GM12891 (cell line): ENCODE data around the gene STOML1.

Experiments used
- DNase-seq: peaks from one replicate; pipeline ENCODE4 v3.0.0; 2011; ENCODE audit warnings: low spot score; ENCODE audit not compliant: insufficient read length
- FAIRE-seq: peaks from 2 replicates; lab custom pipeline; 2011; peaks lifted over from hg19 to GRCh38; lab: Jason Lieb, UNC
- PAX5 ChIP-seq: IDR thresholded peaks from 2 replicates; pipeline ENCODE4 v1.6.1; 2011; ENCODE audit warnings: low read length, moderate library complexity, mild to moderate bottlenecking; ENCODE audit not compliant: insufficient read depth, severe bottlenecking
- POLR2A ChIP-seq: IDR thresholded peaks from 2 replicates; pipeline ENCODE4 v1.6.1; 2011; ENCODE audit warnings: low read depth, low read length, control low read depth
- POLR2AphosphoS5 ChIP-seq: IDR thresholded peaks from 2 replicates; pipeline ENCODE4 v1.6.1; 2011; ENCODE audit warnings: low read depth, low read length, control low read depth
- POU2F2 ChIP-seq: IDR thresholded peaks from 2 replicates; pipeline ENCODE4 v1.6.1; 2011; ENCODE audit warnings: low read depth, mild to moderate bottlenecking, control low read depth, low read length, moderate library complexity
- SPI1 ChIP-seq: IDR thresholded peaks from 2 replicates; pipeline ENCODE4 v1.6.1; 2011; ENCODE audit warnings: low read depth, low read length, control low read depth
- TAF1 ChIP-seq: IDR thresholded peaks from 2 replicates; pipeline ENCODE4 v1.6.1; 2011; ENCODE audit warnings: low read depth, low read length, control low read depth

STOML1 gene

DNA sequence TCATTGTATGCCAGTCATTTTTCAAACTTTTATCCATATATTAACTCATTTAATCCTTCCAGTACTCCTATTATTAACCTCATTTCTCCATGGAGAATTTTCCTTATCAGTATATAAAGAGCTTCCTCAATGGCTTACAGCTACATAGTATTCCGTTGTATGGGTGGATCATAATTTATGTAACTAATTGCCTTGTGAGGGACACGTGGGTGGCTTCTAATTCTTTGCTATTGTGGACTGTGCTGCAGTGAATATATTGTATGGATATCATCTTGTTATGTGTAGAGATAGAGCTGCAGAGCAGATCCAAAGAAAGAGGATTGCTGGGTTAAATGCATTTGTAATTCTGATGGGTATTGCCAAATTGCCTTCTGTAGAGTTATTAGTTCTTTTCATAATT is 27.6 kb upstream of the STOML1 start:
- no peak for FAIRE-seq
- DNase-seq = no peak
- TF ChIP-seq PAX5 (no peak), POLR2A (no peak), POLR2AphosphoS5 (no peak), POU2F2 (no peak)

DNA sequence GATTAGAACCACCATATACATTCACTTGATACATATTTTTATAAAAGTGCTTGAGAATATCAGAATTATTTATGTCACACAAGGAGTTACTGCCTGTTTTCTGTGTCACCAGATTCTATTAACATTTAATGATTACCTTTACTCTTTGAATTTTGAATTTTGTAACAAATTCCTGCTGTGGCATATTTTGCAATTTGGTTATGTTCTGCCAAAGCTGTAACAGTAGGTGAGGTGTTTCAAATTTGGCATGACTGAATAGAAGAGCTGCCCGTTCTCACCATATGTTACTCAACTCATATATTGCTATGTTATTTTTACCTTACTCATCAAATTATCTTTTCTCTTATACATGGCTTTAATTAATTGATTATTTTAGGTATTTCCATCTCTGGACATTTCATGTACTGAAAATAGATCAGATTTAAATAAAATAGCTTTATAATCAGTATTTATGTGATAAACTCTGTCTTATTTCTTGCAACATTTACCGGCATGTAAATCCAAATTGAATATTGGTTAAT is 21.3 kb upstream of the STOML1 start:
- DNase-seq (no peak), FAIRE-seq (no peak)
- TF ChIP-seq POLR2AphosphoS5 (no peak), POLR2A (no peak), SPI1 (no peak), PAX5 (no peak), TAF1 (no peak), POU2F2 (no peak)

DNA sequence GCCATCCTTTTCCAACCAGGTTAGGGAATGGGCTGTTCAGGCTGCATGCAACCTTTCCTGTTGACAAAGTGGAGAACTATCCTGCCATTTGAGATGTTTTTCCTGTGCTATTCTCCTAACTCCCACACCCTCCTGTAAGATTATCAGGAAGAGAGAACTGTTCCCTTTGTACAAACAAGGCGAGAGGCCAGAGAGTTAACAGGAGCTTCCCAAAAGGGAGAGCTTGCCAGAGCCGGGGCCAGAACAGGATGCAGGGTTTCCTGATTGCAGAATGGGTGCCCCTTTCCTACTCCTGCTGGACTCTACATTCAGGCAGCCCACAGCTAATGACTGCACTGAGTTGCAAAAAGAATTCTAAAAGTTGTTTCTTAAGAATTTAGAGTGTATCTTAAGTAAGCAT is 19.5 kb upstream of the STOML1 start:
- no peak for DNase-seq
- FAIRE-seq = no peak
- TF ChIP-seq POLR2AphosphoS5 (no peak), TAF1 (no peak), PAX5 (no peak), POLR2A (no peak), POU2F2 (no peak), SPI1 (no peak)

DNA sequence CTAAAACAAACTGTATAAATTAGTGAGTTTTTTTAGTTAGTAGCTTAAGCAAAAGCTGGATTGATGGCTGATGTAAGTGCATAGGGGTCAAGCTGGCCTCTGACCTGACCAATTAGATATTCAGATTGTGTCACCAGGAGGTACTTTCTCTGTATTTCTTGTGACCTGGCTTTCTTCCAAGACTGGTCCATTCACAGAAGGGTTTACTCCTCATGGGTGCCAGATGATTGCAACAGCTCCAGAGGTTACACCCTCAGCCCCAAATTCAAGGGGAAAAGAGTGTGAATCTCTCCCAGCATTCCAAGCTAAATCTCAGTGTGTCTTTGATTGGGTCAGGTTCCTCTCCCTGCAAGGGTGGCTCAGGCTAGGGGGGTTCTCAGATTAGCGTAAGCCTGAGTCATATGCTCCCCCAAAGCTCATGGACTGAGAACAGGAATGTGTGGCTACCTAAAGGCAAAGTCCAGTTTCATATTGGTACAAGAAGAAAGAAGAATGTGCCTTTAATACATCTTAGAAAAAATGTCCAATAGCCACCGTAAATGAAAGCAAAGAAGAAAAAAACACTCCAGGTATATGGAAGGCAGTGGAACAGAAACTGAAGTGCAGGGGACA is 18.9 kb upstream of the STOML1 start:
- TF ChIP-seq TAF1 = no peak
- no peak for TF ChIP-seq PAX5
- no peak for TF ChIP-seq POLR2A
- no peak for TF ChIP-seq POU2F2
- TF ChIP-seq POLR2AphosphoS5 = no peak
- TF ChIP-seq SPI1 = no peak
- no peak for FAIRE-seq
- DNase-seq = no peak

DNA sequence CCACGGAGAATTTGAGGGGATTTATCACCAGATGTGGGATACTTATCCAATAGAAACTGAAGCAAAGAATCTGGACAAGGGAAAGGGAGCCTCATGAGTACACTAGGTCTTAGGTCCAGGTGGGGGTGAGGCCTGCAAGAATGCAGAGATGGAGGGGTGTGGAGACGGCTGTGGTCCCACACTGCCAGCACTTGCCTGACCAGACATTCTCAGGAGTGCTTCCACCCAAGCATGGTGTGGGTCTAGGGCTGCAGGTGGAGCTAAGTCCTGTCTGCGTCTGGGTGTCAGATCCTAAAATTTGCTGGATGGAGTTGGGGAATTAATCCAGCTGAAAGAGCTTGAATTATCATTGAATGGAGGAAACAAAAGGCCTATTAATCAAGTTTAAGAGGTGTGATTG is 16.8 kb upstream of the STOML1 start:
- DNase-seq (no peak), FAIRE-seq (no peak)
- TF ChIP-seq SPI1 = no peak
- no peak for TF ChIP-seq POLR2AphosphoS5
- no peak for TF ChIP-seq POU2F2
- no peak for TF ChIP-seq POLR2A
- TF ChIP-seq TAF1 = no peak
- TF ChIP-seq PAX5 = no peak

DNA sequence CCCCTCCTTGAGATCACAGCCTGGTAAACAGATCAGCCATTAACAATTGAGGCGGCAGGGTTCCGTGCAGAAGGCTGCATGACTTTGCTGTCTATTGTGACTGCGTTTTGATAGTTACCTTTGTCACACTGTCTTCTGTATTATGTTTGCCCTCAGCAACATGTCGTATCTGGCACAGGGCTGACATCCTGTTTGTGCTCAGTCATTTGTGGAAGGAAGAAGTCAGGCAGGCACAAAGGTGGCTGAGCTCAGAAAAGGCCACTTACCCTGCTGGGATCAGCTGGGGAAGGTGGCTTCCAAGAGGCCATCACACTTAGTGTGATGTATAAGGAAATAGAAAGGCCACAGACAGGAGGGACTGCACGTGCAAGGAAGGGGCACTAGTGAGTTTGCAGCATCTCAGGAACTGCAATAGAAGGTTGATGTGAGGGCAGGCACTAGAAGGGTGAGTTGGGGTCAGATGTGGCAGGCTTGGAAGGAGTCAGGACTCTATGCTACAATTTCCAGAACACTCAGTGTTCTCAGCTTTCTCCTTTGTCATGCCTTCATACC is 15.8 kb upstream of the STOML1 start:
- DNase-seq (no peak), FAIRE-seq (peak; percentile 87)
- TF ChIP-seq SPI1 (no peak), POLR2A (no peak), TAF1 (no peak), PAX5 (no peak), POU2F2 (no peak), POLR2AphosphoS5 (no peak)

DNA sequence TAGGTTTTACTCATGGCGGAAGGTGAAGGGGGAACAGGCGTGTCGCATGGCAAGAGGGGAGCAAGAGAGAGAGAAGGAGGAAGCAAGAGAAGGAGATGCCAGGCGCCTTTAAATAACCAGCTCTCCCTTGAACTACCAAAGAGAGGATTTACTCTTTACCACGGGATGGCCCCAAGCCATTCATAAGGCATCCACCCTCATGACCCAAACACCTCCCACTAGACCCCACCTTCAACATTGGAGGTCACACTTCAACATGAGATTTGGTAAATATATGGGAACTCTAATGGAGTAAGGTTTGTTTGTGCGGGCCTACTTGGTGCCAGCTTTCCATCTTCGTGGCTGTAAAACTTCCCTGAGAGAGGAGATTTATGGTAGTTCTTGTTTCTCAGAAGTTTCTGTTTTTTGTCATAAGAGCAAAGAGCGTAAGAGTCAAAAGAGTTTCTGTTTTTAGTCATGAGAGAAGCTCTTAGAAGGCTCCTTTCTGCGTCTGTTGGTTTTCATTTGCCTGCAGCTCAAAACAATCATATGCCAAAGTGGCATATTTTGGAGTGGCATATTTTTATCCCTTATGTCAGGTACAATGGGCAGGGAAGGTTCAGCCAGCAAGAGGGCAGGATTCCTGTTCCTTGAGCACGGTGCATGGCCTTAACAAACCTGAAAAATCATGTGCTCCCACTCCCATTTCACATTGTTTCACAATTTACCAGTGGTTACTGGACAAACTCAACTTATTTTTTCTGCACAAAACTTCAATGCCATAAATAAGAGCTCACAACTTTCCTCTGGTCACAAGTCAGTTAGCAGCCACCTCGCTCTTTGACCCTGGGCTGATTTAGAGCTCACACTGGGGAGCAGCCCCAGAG is 14.9 kb upstream of the STOML1 start:
- TF ChIP-seq POLR2AphosphoS5 = no peak
- DNase-seq (no peak), FAIRE-seq (peak; percentile 47)

DNA sequence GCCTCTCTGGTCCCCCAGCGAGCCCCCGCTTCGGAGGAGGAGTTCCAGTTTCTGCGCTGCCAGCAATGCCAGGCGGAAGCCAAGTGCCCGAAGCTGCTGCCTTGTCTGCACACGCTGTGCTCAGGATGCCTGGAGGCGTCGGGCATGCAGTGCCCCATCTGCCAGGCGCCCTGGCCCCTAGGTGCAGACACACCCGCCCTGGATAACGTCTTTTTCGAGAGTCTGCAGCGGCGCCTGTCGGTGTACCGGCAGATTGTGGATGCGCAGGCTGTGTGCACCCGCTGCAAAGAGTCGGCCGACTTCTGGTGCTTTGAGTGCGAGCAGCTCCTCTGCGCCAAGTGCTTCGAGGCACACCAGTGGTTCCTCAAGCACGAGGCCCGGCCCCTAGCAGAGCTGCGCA is 5.9 kb upstream of the STOML1 start:
- no peak for DNase-seq
- FAIRE-seq = no peak
- TF ChIP-seq POLR2A (no peak), POLR2AphosphoS5 (no peak), PAX5 (no peak), POU2F2 (no peak), SPI1 (no peak), TAF1 (no peak)

DNA sequence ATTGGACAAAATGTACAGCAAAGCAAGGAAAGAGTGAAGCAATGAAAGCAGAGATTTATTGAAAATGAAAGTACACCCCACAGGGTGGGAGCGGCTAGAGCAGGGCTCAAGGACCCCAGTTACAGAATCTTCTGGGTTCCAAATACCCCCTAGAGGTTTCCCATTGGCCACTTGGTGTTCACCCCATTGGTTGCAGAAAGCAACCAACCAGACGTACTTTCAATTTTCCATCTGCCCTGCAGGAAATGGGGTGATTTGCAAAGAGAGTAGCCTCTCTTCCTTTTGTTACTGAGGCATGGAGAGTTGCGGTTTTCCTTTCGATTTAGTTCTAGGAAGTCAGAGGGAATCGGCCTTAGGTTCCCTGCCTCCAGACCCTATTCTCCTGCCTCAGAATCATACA is 4.8 kb upstream of the STOML1 start:
- DNase-seq (no peak), FAIRE-seq (peak; percentile 87)
- no peak for TF ChIP-seq POU2F2
- TF ChIP-seq SPI1 = no peak
- no peak for TF ChIP-seq TAF1
- no peak for TF ChIP-seq POLR2A
- TF ChIP-seq PAX5 = no peak
- no peak for TF ChIP-seq POLR2AphosphoS5

DNA sequence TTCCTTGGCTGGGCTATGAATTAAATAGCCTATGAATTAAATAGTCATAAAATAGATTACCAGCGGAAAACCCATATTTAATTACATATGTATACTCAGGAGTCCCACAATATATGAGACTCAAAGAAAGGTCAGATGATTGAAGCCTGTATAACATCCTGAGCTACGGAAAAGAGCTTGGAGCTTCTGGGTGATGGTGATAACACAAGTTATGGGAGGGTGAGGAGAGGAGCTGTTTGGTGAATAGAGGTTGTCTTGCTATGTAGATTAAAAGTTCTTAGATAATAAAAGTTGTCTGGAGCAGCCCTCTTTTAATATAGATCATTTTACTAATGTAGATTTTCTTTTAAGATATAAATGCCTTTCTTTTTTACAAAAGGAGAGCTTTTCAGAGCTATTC is 4.2 kb upstream of the STOML1 start:
- TF ChIP-seq POU2F2 (no peak), POLR2AphosphoS5 (no peak), TAF1 (no peak), SPI1 (no peak), PAX5 (no peak), POLR2A (no peak)
- DNase-seq = no peak
- no peak for FAIRE-seq
